Measurements from ENCODE around the gene RRP8. TPM values are rescaled to one million over a fixed set of nuclear protein-coding genes. Genes with fewer than 3 reads are reported as not detected.

Gene RRP8
- total and polyA plus RNA-seq, 9 of the 15 experiments (the other 6 are each of a cell fraction or from before 2014, with no cell fraction given): 5.7 to 47.3 (median 32.6) TPM

- TF ChIP-seq NCOA4 (IDR thresholded peaks at IDR 0.05; ENCODE audit: partially characterized antibody) (no peak), COPS2 (conservative IDR thresholded peaks at IDR 0.05) (no peak), CHD4 (IDR thresholded peaks at IDR 0.05; ENCODE audit: insufficient read depth, insufficient replicate concordance, low read depth, low read length, poor library complexity, severe bottlenecking) (no peak), ZNF584 (CRISPR knock-in tag; IDR thresholded peaks at IDR 0.05; ENCODE audit: low read depth) (no peak), ZBTB17 (CRISPR knock-in tag; IDR thresholded peaks at IDR 0.05) (0 out of 2 replicates have a peak, but pooled peaks have one; percentile 41), TARDBP (IDR thresholded peaks at IDR 0.05) (0 out of 2 replicates have a peak, but pooled peaks have one; percentile 38), GABPA (tag; conservative IDR thresholded peaks at IDR 0.05; ENCODE audit: low read depth) (no peak), RBM34 (IDR thresholded peaks at IDR 0.05; ENCODE audit: borderline replicate concordance, insufficient read depth, low read length) (no peak), PML (IDR thresholded peaks at IDR 0.05; ENCODE audit: low read length) (no peak), MEF2D (tag; conservative IDR thresholded peaks at IDR 0.05; ENCODE audit: low read depth) (peak; percentile 50; the same call in 1 of the 2 replicates), CREB5 (CRISPR knock-in tag; IDR thresholded peaks at IDR 0.05) (no peak), NR1H2 (CRISPR knock-in tag; IDR thresholded peaks at IDR 0.05) (no peak), ADNP (tag; IDR thresholded peaks at IDR 0.05) (no peak)
- TF ChIP-seq, protein P1, sequence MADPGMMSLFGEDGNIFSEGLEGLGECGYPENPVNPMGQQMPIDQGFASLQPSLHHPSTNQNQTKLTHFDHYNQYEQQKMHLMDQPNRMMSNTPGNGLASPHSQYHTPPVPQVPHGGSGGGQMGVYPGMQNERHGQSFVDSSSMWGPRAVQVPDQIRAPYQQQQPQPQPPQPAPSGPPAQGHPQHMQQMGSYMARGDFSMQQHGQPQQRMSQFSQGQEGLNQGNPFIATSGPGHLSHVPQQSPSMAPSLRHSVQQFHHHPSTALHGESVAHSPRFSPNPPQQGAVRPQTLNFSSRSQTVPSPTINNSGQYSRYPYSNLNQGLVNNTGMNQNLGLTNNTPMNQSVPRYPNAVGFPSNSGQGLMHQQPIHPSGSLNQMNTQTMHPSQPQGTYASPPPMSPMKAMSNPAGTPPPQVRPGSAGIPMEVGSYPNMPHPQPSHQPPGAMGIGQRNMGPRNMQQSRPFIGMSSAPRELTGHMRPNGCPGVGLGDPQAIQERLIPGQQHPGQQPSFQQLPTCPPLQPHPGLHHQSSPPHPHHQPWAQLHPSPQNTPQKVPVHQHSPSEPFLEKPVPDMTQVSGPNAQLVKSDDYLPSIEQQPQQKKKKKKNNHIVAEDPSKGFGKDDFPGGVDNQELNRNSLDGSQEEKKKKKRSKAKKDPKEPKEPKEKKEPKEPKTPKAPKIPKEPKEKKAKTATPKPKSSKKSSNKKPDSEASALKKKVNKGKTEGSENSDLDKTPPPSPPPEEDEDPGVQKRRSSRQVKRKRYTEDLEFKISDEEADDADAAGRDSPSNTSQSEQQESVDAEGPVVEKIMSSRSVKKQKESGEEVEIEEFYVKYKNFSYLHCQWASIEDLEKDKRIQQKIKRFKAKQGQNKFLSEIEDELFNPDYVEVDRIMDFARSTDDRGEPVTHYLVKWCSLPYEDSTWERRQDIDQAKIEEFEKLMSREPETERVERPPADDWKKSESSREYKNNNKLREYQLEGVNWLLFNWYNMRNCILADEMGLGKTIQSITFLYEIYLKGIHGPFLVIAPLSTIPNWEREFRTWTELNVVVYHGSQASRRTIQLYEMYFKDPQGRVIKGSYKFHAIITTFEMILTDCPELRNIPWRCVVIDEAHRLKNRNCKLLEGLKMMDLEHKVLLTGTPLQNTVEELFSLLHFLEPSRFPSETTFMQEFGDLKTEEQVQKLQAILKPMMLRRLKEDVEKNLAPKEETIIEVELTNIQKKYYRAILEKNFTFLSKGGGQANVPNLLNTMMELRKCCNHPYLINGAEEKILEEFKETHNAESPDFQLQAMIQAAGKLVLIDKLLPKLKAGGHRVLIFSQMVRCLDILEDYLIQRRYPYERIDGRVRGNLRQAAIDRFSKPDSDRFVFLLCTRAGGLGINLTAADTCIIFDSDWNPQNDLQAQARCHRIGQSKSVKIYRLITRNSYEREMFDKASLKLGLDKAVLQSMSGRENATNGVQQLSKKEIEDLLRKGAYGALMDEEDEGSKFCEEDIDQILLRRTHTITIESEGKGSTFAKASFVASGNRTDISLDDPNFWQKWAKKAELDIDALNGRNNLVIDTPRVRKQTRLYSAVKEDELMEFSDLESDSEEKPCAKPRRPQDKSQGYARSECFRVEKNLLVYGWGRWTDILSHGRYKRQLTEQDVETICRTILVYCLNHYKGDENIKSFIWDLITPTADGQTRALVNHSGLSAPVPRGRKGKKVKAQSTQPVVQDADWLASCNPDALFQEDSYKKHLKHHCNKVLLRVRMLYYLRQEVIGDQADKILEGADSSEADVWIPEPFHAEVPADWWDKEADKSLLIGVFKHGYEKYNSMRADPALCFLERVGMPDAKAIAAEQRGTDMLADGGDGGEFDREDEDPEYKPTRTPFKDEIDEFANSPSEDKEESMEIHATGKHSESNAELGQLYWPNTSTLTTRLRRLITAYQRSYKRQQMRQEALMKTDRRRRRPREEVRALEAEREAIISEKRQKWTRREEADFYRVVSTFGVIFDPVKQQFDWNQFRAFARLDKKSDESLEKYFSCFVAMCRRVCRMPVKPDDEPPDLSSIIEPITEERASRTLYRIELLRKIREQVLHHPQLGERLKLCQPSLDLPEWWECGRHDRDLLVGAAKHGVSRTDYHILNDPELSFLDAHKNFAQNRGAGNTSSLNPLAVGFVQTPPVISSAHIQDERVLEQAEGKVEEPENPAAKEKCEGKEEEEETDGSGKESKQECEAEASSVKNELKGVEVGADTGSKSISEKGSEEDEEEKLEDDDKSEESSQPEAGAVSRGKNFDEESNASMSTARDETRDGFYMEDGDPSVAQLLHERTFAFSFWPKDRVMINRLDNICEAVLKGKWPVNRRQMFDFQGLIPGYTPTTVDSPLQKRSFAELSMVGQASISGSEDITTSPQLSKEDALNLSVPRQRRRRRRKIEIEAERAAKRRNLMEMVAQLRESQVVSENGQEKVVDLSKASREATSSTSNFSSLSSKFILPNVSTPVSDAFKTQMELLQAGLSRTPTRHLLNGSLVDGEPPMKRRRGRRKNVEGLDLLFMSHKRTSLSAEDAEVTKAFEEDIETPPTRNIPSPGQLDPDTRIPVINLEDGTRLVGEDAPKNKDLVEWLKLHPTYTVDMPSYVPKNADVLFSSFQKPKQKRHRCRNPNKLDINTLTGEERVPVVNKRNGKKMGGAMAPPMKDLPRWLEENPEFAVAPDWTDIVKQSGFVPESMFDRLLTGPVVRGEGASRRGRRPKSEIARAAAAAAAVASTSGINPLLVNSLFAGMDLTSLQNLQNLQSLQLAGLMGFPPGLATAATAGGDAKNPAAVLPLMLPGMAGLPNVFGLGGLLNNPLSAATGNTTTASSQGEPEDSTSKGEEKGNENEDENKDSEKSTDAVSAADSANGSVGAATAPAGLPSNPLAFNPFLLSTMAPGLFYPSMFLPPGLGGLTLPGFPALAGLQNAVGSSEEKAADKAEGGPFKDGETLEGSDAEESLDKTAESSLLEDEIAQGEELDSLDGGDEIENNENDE (IDR thresholded peaks at IDR 0.05; ENCODE audit: low read depth, low read length): no peak
Observed at GRCh38 chr11:6568191-6568918, 35.1 kb downstream of the RRP8 start (continued).

All from K562 (cell line).